Adrenal gland (tissue), 12 donors: ENCODE measurements around the gene STAT3. TPM values are rescaled to one million over a fixed set of nuclear protein-coding genes. Genes with fewer than 3 reads are reported as not detected.

ENCODE experiments used
- DNase-seq, 7 donors: peaks; one replicate each; pipeline ENCODE4 v3.0.0-alpha.2; 2019 to 2020
- H3K27ac ChIP-seq, 5 donors: fragments of 200-600 bp; sonication (generic) in 4 of 5; 1 replicate in 3 of 5; 2 replicates in 2 of 5; pipeline versions ENCODE4 v1.5.1 to v1.8.0; 2016 to 2020; ENCODE audit warnings: mild to moderate bottlenecking in 1 of 5
- H3K27me3 ChIP-seq: fragments of 200-600 bp; 2 replicates; pipeline ENCODE4 v1.8.0; 2021
- H3K36me3 ChIP-seq, 2 donors: fragments of 200-600 bp; replicated peaks in 1 of 2; 1 replicate in 1 of 2; 2 replicates in 1 of 2; pipeline versions ENCODE4 v1.5.1 to v1.8.0; 2018 to 2022
- H3K4me1 ChIP-seq, 2 donors: fragments of 200-600 bp; replicated peaks in 1 of 2; 1 replicate in 1 of 2; 2 replicates in 1 of 2; pipeline versions ENCODE4 v1.5.1 to v1.8.0; 2018 to 2021
- H3K4me3 ChIP-seq, 4 donors: fragments of 200-600 bp; sonication (generic) in 3 of 4; one replicate each; pipeline ENCODE4 v1.5.1; 2016 to 2018
- H3K9me3 ChIP-seq, 3 donors: fragments of 200-600 bp; sonication (generic) in 1 of 3; replicated peaks in 1 of 3; 1 replicate in 2 of 3; 2 replicates in 1 of 3; pipeline versions ENCODE4 v1.5.1 to v1.8.0; 2016 to 2021
- POLR2A ChIP-seq, 2 donors: fragments of 450-650 bp; IDR thresholded peaks; one replicate each; pipeline ENCODE4 v1.6.1; 2017; ENCODE audit warnings: antibody characterized with exemption in 2 of 2, mild to moderate bottlenecking in 2 of 2, moderate library complexity in 1 of 2
- WGBS, 4 donors: extraction: QIAGEN DNeasy Blood & Tissue Kit in 2 of 4; methylation state at CpG; one replicate each; pipeline versions ENCODE4 v1.1.5 to v1.1.7; 2013 to 2017; 5-methylcytosine and 5-hydroxymethylcytosine counted together
- intact Hi-C, 2 donors: fragments of 100-400 bp; cut with DNase I; formaldehyde crosslinking; loops; one replicate each; pipeline versions ENCODE4 v1.14.1 to v1.15.0; 2022 to 2023
- polyA plus RNA-seq, 3 donors: library from polyadenylated mRNA; stranded (reverse); fragments of 200-250 nt in 2 of 3; fragments of 350-450 nt in 1 of 3; fragmentation: Illumina TruSeq in 1 of 3; extraction: RNeasy Lipid Tissue Mini Kit (QIAGEN cat#74804) in 1 of 3; gene quantifications; one replicate each; pipeline ENCODE4 v1.2.3, GENCODE V29; 2013 to 2014
- total RNA-seq, 9 donors: library from RNA; depleted of rRNA in 4 of 9; stranded (reverse); fragments of >200 nt in 4 of 9; fragments of 120-200 nt in 1 of 9; fragmentation: NEBNext Ultra II Directional in 1 of 9; extraction: Animal tissue kit (Norgen Biotek cat#: 25700) in 1 of 9; gene quantifications; one replicate each; pipeline versions ENCODE4 v1.1.0 to v1.2.4, GENCODE V29; 2013 to 2023
- TF ChIP-seq, protein P1 (sequence below), 6 experiments: fragments of 450-650 bp in 4 of 6; fragments of 200-600 bp in 2 of 6; sonication (generic) in 1 of 6; IDR thresholded peaks; 1 replicate in 5 of 6; 2 replicates in 1 of 6; pipeline versions ENCODE4 v1.5.1 to v1.8.0; 2016 to 2021; ENCODE audit warnings: antibody characterized with exemption in 6 of 6, mild to moderate bottlenecking in 2 of 6, moderate library complexity in 1 of 6
- donor health status: healthy with polysubstance abuse.
- donor health status: Bipolar disorder and iron deficiency.
- donor health status: DM: yes; HTN: yes; CAD: no.
- donor health status: DM: no; HTN: no; CAD: no.
- donor health status: DM: no; HTN: no; CAD: no.
- donor health status: DM: yes; HTN: yes; CAD: no.

The STAT3 gene
- total and polyA plus RNA-seq, 12 donors, result 31.0 to 282 (median 160) TPM

GRCh38 chr17:42310787-42311215 lies 77.4 kb downstream of the STAT3 start:
- intact Hi-C loops, result loop anchor here in 1 of 2 donors (10.0 kb wide), 1 partner anchor 214 kb away; no protein-coding TSS in a partner anchor
- Histone ChIP-seq H3K27ac (peak overlapping the region; percentile 81 to 96 (median 90)), H3K27me3 (no peaks in the 10 kb centered on the region), H3K36me3 (peaks cover 0 to 84% of the 10 kb centered on the region in 2 donors), H3K4me1 (peaks cover 33 to 62% of the 10 kb centered on the region in 2 donors), H3K4me3 (no peak overlapping the region), H3K9me3 (no peaks in the 10 kb centered on the region)
- TF ChIP-seq POLR2A (IDR thresholded peaks at IDR 0.05), result no peak
- TF ChIP-seq, protein P1, sequence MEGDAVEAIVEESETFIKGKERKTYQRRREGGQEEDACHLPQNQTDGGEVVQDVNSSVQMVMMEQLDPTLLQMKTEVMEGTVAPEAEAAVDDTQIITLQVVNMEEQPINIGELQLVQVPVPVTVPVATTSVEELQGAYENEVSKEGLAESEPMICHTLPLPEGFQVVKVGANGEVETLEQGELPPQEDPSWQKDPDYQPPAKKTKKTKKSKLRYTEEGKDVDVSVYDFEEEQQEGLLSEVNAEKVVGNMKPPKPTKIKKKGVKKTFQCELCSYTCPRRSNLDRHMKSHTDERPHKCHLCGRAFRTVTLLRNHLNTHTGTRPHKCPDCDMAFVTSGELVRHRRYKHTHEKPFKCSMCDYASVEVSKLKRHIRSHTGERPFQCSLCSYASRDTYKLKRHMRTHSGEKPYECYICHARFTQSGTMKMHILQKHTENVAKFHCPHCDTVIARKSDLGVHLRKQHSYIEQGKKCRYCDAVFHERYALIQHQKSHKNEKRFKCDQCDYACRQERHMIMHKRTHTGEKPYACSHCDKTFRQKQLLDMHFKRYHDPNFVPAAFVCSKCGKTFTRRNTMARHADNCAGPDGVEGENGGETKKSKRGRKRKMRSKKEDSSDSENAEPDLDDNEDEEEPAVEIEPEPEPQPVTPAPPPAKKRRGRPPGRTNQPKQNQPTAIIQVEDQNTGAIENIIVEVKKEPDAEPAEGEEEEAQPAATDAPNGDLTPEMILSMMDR (IDR thresholded peaks at IDR 0.05), result no peak
- 45 to 52% (median 48%) methylated on average over 7 to 9 of the region's 9 CpGs for WGBS, 4 donors
- DNase-seq, result peak in 1 of 7 donors; percentile 24

GRCh38 chr17:42309986-42310786 lies 78.1 kb downstream of the STAT3 start:
- H3K4me1 ChIP-seq, result peaks cover 36 to 63% of the 10 kb centered on the region in 2 donors

DNA sequence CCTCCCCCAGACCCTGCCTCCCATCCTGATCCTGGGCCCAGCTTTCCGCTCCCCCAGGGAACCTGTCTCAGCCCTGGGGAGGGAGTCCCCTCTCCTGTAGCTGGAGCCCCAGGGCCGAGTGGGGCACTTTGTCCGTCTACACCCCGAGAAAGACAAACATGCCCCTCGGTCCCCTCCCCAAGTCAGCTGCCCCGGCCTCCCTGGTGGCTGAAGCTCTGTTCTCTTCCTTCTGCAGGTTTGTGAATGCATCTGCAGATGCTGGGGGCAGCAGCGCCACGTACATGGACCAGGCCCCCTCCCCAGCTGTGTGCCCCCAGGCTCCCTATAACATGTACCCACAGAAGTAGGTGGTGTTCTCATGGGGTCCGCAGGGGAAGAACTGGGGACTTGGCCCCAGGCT lies 79.1 kb downstream of the STAT3 start:
- no peak for TF ChIP-seq POLR2A (IDR thresholded peaks at IDR 0.05)
- TF ChIP-seq, protein P1 (IDR thresholded peaks at IDR 0.05), result no peak
- no peak overlapping the region for H3K4me3 ChIP-seq

More at GRCh38 chr17:42309986-42310786, 78.1 kb downstream of the STAT3 start:
- no peaks in the 10 kb centered on the region for H3K9me3 ChIP-seq
- no peak for TF ChIP-seq POLR2A (IDR thresholded peaks at IDR 0.05)
- TF ChIP-seq, protein P1 (IDR thresholded peaks at IDR 0.05), result no peak
- 73 to 83% (median 76%) methylated on average over 18 to 19 of the region's 19 CpGs for WGBS, 4 donors
- DNase-seq, result no peak
- peak overlapping the region; percentile 81 to 96 (median 90) for H3K27ac ChIP-seq
- peaks cover 0 to 84% of the 10 kb centered on the region in 2 donors for H3K36me3 ChIP-seq
- intact Hi-C loops, result loop anchor here in 1 of 2 donors (10.0 kb wide), 2 partner anchors 105 to 215 kb away; no protein-coding TSS in a partner anchor
- H3K4me3 ChIP-seq, result no peak overlapping the region
- no peaks in the 10 kb centered on the region for H3K27me3 ChIP-seq

GRCh38 chr17:42308446-42308845 lies 79.8 kb downstream of the STAT3 start:
- Histone ChIP-seq H3K9me3 (no peaks in the 10 kb centered on the region), H3K4me3 (no peak overlapping the region), H3K27ac (peak overlapping the region in 2 of 5 donors; percentile 87 to 90), H3K27me3 (no peaks in the 10 kb centered on the region), H3K36me3 (peaks cover 0 to 85% of the 10 kb centered on the region in 2 donors), H3K4me1 (peaks cover 36 to 45% of the 10 kb centered on the region in 2 donors)
- intact Hi-C loops, result loop anchor here in 1 of 2 donors (10.0 kb wide), 1 partner anchor 104 kb away; no protein-coding TSS in a partner anchor
- no peak for TF ChIP-seq POLR2A (IDR thresholded peaks at IDR 0.05)
- TF ChIP-seq, protein P1 (IDR thresholded peaks at IDR 0.05), result no peak
- no peak for DNase-seq
- 74 to 91% (median 82%) methylated on average over 7 of the region's 7 CpGs for WGBS, 4 donors

More for the DNA sequence above, 79.1 kb downstream of the STAT3 start:
- no peaks in the 10 kb centered on the region for H3K27me3 ChIP-seq
- H3K9me3 ChIP-seq, result no peaks in the 10 kb centered on the region
- H3K4me1 ChIP-seq, result peaks cover 36 to 52% of the 10 kb centered on the region in 2 donors
- H3K36me3 ChIP-seq, result peaks cover 0 to 85% of the 10 kb centered on the region in 2 donors
- DNase-seq, result no peak
- 85 to 91% (median 90%) methylated on average over 3 to 9 of the region's 9 CpGs for WGBS, 4 donors
- intact Hi-C loops, result loop anchor here in 1 of 2 donors (10.0 kb wide), 1 partner anchor 104 kb away; no protein-coding TSS in a partner anchor
- peak overlapping the region in 2 of 5 donors; percentile 87 to 90 for H3K27ac ChIP-seq
